HEK293 (cell line): ENCODE measurements around the gene ELMO1.

Experiments
- CTCF ChIA-PET: fragments of 350-600 bp; formaldehyde crosslinking; extraction: SDS; loops from one replicate; lab custom pipeline; 2021; ENCODE audit warnings: antibody characterized with exemption; lab: Yijun Ruan, JAX
- POLR2A ChIA-PET: fragments of 300-600 bp; formaldehyde crosslinking; extraction: SDS; loops from one replicate; lab custom pipeline; 2020; ENCODE audit warnings: antibody characterized with exemption, inconsistent platforms; lab: Yijun Ruan, JAX
- H3K27ac ChIP-seq: fragments of 200-500 bp; sonication (Bioruptor generic); 2 replicates; pipeline ENCODE4 v1.5.1; 2014; ENCODE audit warnings: low read depth, low read length, control low read depth, inconsistent platforms; ENCODE audit errors: extremely low read depth
- H3K36me3 ChIP-seq, 2 experiments: fragments of 200-500 bp in 1 of 2; sonication (Bioruptor generic) in 1 of 2; 1 replicate in 1 of 2; 2 replicates in 1 of 2; pipeline ENCODE4 v1.5.1; 2014 to 2017; ENCODE audit warnings: inconsistent platforms in 2 of 2, low read length in 2 of 2; ENCODE audit not compliant: control insufficient read depth in 2 of 2, insufficient read depth in 1 of 2
- H3K4me1 ChIP-seq: fragments of 200-500 bp; sonication (Bioruptor generic); 2 replicates; pipeline ENCODE4 v1.5.1; 2014; ENCODE audit warnings: mild to moderate bottlenecking, low read length, inconsistent platforms; ENCODE audit not compliant: control insufficient read depth, insufficient read depth
- H3K4me3 ChIP-seq: 2 replicates; pipeline ENCODE4 v1.5.1; 2011; ENCODE audit warnings: low read depth, mild to moderate bottlenecking, control low read depth, low read length, moderate library complexity
- H3K9me3 ChIP-seq: fragments of 200-500 bp; sonication (Bioruptor generic); 2 replicates; pipeline ENCODE4 v1.5.1; 2014; ENCODE audit warnings: low read depth, low read length, inconsistent platforms; ENCODE audit not compliant: control insufficient read depth, insufficient read depth
- CTCF ChIP-seq: fragments of 450-650 bp; formaldehyde crosslinking; IDR thresholded peaks from 2 replicates; pipeline ENCODE4 v1.5.1; 2016; ENCODE audit warnings: missing biosample characterization, missing genetic modification characterization
- ELK4 ChIP-seq: IDR thresholded peaks from 2 replicates; pipeline ENCODE4 v1.6.1; 2011; ENCODE audit warnings: mild to moderate bottlenecking, low read depth, low read length, borderline replicate concordance
- FEZF1 ChIP-seq: fragments of 450-650 bp; formaldehyde crosslinking; IDR thresholded peaks from 2 replicates; pipeline ENCODE4 v1.5.1; 2016; ENCODE audit warnings: missing biosample characterization, missing genetic modification characterization
- KLF10 ChIP-seq: fragments of 450-650 bp; IDR thresholded peaks from 2 replicates; pipeline ENCODE4 v1.5.1; 2018; ENCODE audit warnings: missing biosample characterization, mild to moderate bottlenecking, missing genetic modification characterization
- KLF16 ChIP-seq: fragments of 450-650 bp; formaldehyde crosslinking; IDR thresholded peaks from 2 replicates; pipeline ENCODE4 v1.5.1; 2017; ENCODE audit warnings: missing biosample characterization, missing genetic modification characterization
- OVOL3 ChIP-seq: fragments of 450-650 bp; formaldehyde crosslinking; IDR thresholded peaks from 2 replicates; pipeline ENCODE4 v1.5.1; 2016; ENCODE audit warnings: missing biosample characterization, missing genetic modification characterization
- SCRT1 ChIP-seq: fragments of 450-650 bp; formaldehyde crosslinking; IDR thresholded peaks from 2 replicates; pipeline ENCODE4 v1.5.1; 2016; ENCODE audit warnings: missing biosample characterization, missing genetic modification characterization, borderline replicate concordance
- SCRT2 ChIP-seq: fragments of 450-650 bp; formaldehyde crosslinking; IDR thresholded peaks from 2 replicates; pipeline ENCODE4 v1.5.1; 2016; ENCODE audit warnings: missing biosample characterization, missing genetic modification characterization
- SP2 ChIP-seq: fragments of 450-650 bp; formaldehyde crosslinking; IDR thresholded peaks from 2 replicates; pipeline ENCODE4 v1.5.1; 2016; ENCODE audit warnings: missing biosample characterization, missing genetic modification characterization
- TCF7L2 ChIP-seq: IDR thresholded peaks from 2 replicates; pipeline ENCODE4 v1.6.1; 2011; ENCODE audit warnings: low read depth, mild to moderate bottlenecking, inconsistent platforms, low read length, moderate library complexity, borderline replicate concordance
- ZBTB1 ChIP-seq: fragments of 450-650 bp; formaldehyde crosslinking; IDR thresholded peaks from 2 replicates; pipeline ENCODE4 v1.5.1; 2016; ENCODE audit warnings: missing biosample characterization, missing genetic modification characterization
- ZBTB10 ChIP-seq: fragments of 450-650 bp; formaldehyde crosslinking; IDR thresholded peaks from 2 replicates; pipeline ENCODE4 v1.5.1; 2016; ENCODE audit warnings: missing biosample characterization, missing genetic modification characterization
- ZNF146 ChIP-seq: fragments of 450-650 bp; formaldehyde crosslinking; IDR thresholded peaks from 2 replicates; pipeline ENCODE4 v1.5.1; 2016; ENCODE audit warnings: missing biosample characterization, missing genetic modification characterization
- ZNF292 ChIP-seq: fragments of 450-650 bp; formaldehyde crosslinking; IDR thresholded peaks from 2 replicates; pipeline ENCODE4 v1.5.1; 2016; ENCODE audit warnings: low read depth, missing biosample characterization, missing genetic modification characterization, borderline replicate concordance
- ZNF404 ChIP-seq: fragments of 450-650 bp; formaldehyde crosslinking; IDR thresholded peaks from 2 replicates; pipeline ENCODE4 v1.5.1; 2017; ENCODE audit warnings: missing biosample characterization, missing genetic modification characterization
- ZNF426 ChIP-seq: fragments of 450-650 bp; formaldehyde crosslinking; IDR thresholded peaks from 2 replicates; pipeline ENCODE4 v1.5.1; 2017; ENCODE audit warnings: missing biosample characterization, missing genetic modification characterization, mild to moderate bottlenecking, inconsistent platforms, moderate library complexity
- ZNF580 ChIP-seq: fragments of 450-650 bp; formaldehyde crosslinking; IDR thresholded peaks from 2 replicates; pipeline ENCODE4 v1.5.1; 2016; ENCODE audit warnings: missing biosample characterization, missing genetic modification characterization
- ZNF658 ChIP-seq: fragments of 450-650 bp; formaldehyde crosslinking; IDR thresholded peaks from 2 replicates; pipeline ENCODE4; 2016; ENCODE audit warnings: missing biosample characterization, missing genetic modification characterization
- ZNF660 ChIP-seq: fragments of 450-650 bp; IDR thresholded peaks from 2 replicates; pipeline ENCODE4 v1.5.1; 2018; ENCODE audit warnings: missing biosample characterization, mild to moderate bottlenecking, missing genetic modification characterization
- ZNF692 ChIP-seq: fragments of 450-650 bp; formaldehyde crosslinking; IDR thresholded peaks from 2 replicates; pipeline ENCODE4 v1.5.1; 2016; ENCODE audit warnings: missing biosample characterization, missing genetic modification characterization
- ZNF76 ChIP-seq: fragments of 450-650 bp; formaldehyde crosslinking; IDR thresholded peaks from 2 replicates; pipeline ENCODE4; 2016; ENCODE audit warnings: low read depth, missing biosample characterization, missing genetic modification characterization, borderline replicate concordance
- ZNF785 ChIP-seq: fragments of 450-650 bp; formaldehyde crosslinking; IDR thresholded peaks from 2 replicates; pipeline ENCODE4 v1.5.1; 2016; ENCODE audit warnings: missing biosample characterization, missing genetic modification characterization
- ZSCAN18 ChIP-seq: fragments of 450-650 bp; formaldehyde crosslinking; IDR thresholded peaks from 2 replicates; pipeline ENCODE4 v1.5.1; 2016; ENCODE audit warnings: missing biosample characterization, missing genetic modification characterization

Gene ELMO1

GRCh38 chr7:37484426-37485073 is 35.9 kb upstream of the ELMO1 start:
- no peaks in the 10 kb centered on the region for H3K36me3 ChIP-seq
- ChIA-PET POLR2A (no interaction called here), CTCF (interaction anchor here (1.8 kb wide), 1 partner anchor 11 kb away, joined by 6 read pairs; no protein-coding TSS in a partner anchor)
- H3K27ac ChIP-seq = no peak overlapping the region
- no peak overlapping the region for H3K4me3 ChIP-seq
- TF ChIP-seq ZNF658 (tag by site-specific recombination) = no peak
- TF ChIP-seq FEZF1 (tag by site-specific recombination) = no peak
- TF ChIP-seq ZBTB1 (tag by site-specific recombination) = no peak
- no peak for TF ChIP-seq ZBTB10
- no peak for TF ChIP-seq KLF16
- no peak for TF ChIP-seq OVOL3
- no peak for TF ChIP-seq ZSCAN18
- TF ChIP-seq ZNF292 (tag by site-specific recombination) = no peak
- no peak for TF ChIP-seq SP2 (tag by site-specific recombination)
- TF ChIP-seq ZNF404 = no peak
- TF ChIP-seq ZNF580 (tag by site-specific recombination) = no peak
- no peak for TF ChIP-seq ZNF426 (tag by site-specific recombination)
- no peak for TF ChIP-seq SCRT2 (tag by site-specific recombination)
- no peak for TF ChIP-seq KLF10 (tag by site-specific recombination)
- no peak for TF ChIP-seq ZNF785 (tag by site-specific recombination)
- H3K9me3 ChIP-seq = no peaks in the 10 kb centered on the region
- H3K4me1 ChIP-seq = no peaks in the 10 kb centered on the region

GRCh38 chr7:37483627-37484026 is 35.0 kb upstream of the ELMO1 start:
- no peaks in the 10 kb centered on the region for H3K4me1 ChIP-seq
- H3K4me3 ChIP-seq = no peak overlapping the region
- ChIA-PET CTCF (interaction anchor here (1.0 to 1.8 kb wide), 2 partner anchors 8 to 12 kb away, joined by 4 to 6 read pairs; no protein-coding TSS in a partner anchor), POLR2A (no interaction called here)
- no peaks in the 10 kb centered on the region for H3K36me3 ChIP-seq
- H3K27ac ChIP-seq = no peak overlapping the region
- no peaks in the 10 kb centered on the region for H3K9me3 ChIP-seq
- no peak for TF ChIP-seq ZNF146 (tag by site-specific recombination)
- TF ChIP-seq ZNF76 (tag by site-specific recombination) = no peak
- TF ChIP-seq FEZF1 (tag by site-specific recombination) = no peak
- no peak for TF ChIP-seq CTCF (tag by site-specific recombination)
- no peak for TF ChIP-seq ZNF692 (tag by site-specific recombination)
- no peak for TF ChIP-seq ZNF660
- TF ChIP-seq TCF7L2 = no peak
- TF ChIP-seq ELK4 = no peak
- TF ChIP-seq SCRT1 = no peak
- TF ChIP-seq ZBTB10 = no peak
- no peak for TF ChIP-seq ZNF404
